ENCODE data around the gene CRB3. TPM values are rescaled to one million over a fixed set of nuclear protein-coding genes. Genes with fewer than 3 reads are reported as not detected.

The CRB3 gene
- total RNA-seq, 2 donors from 2014 or later = 1.4 to 1.5 TPM

DNA sequence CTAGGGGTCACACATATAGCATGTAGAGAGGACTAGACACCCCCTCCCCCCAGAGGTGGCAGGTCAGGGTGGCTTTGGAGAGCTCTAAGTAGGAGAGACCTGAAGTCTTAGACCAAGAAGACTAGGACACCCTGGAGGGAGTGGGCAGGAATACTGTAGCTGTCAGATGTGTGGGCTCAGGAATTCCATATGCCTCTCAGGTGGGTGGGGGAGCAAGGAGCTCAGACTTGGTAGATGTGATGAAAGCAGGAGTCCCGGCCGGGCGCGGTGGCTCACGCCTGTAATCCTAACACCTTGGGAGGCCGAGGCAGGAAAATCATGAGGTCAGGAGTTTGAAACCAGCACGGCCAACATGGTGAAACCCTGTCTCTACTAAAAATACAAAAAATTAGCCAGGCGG is 1.6 kb downstream of the CRB3 start:
- ATAC-seq (no peak), DNase-seq (no peak)
- H3K27ac Mint-ChIP-seq = no peak overlapping the region
- H3K27me3 Mint-ChIP-seq = no peaks in the 10 kb centered on the region
- no peak overlapping the region for H3K4me3 Mint-ChIP-seq
- peaks cover 13% of the 10 kb centered on the region for H3K4me1 Mint-ChIP-seq
- peaks cover 4% of the 10 kb centered on the region for H3K36me3 Mint-ChIP-seq (ENCODE audit: low read depth)
- no peaks in the 10 kb centered on the region for H3K9me3 ChIP-seq (ENCODE audit: control insufficient read depth, low read length, poor library complexity, severe bottlenecking)

DNA sequence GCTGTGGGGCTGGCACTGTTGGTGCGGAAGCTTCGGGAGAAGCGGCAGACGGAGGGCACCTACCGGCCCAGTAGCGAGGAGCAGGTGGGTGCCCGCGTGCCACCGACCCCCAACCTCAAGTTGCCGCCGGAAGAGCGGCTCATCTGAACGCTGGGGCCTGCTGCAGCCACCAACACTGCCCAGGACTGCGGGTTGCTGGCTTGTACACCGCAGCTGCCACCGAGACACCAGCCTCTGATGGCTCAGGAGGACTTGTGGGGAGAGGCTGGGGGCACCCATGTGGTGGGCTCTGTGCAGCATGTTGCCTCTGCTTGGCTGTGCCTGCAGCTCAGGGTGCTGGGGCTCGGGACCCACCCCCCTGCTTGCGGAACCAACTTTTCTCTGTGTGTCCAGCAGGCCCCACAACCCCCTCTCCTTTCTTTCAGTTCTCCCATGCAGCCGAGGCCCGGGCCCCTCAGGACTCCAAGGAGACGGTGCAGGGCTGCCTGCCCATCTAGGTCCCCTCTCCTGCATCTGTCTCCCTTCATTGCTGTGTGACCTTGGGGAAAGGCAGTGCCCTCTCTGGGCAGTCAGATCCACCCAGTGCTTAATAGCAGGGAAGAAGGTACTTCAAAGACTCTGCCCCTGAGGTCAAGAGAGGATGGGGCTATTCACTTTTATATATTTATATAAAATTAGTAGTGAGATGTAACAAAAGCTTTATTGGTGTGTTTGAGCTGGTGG is 2.6 kb downstream of the CRB3 start:
- H3K4me1 Mint-ChIP-seq = peaks cover 13% of the 10 kb centered on the region
- no peak overlapping the region for H3K27ac Mint-ChIP-seq
- H3K4me3 Mint-ChIP-seq = no peak overlapping the region
- no peak for DNase-seq
- no peaks in the 10 kb centered on the region for H3K9me3 ChIP-seq (ENCODE audit: control insufficient read depth, low read length, poor library complexity, severe bottlenecking)
- H3K27me3 Mint-ChIP-seq = no peaks in the 10 kb centered on the region
- H3K36me3 Mint-ChIP-seq (ENCODE audit: low read depth) = peaks cover 4% of the 10 kb centered on the region
- ATAC-seq = no peak

DNA sequence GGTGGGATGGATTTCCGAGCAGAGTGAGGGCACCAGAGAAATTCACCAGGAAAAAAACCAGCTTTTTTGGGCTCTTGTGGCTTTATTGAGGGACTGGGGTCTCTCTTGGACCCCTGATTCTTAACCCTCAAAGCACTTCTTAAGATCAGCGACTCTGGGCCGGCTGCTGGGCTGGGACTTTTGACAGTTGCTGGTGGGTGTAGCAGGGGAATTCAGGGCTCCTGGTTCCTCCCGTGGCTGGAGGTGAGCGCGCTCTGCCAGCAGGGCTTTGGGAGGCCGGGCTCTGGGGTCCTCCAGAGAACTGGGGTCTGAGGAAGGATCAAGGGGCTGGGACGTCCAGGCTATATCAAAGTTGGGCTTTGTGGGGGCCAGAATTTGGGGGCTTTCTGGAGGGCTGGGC is 3.3 kb downstream of the CRB3 start:
- no peaks in the 10 kb centered on the region for H3K27me3 Mint-ChIP-seq

DNA sequence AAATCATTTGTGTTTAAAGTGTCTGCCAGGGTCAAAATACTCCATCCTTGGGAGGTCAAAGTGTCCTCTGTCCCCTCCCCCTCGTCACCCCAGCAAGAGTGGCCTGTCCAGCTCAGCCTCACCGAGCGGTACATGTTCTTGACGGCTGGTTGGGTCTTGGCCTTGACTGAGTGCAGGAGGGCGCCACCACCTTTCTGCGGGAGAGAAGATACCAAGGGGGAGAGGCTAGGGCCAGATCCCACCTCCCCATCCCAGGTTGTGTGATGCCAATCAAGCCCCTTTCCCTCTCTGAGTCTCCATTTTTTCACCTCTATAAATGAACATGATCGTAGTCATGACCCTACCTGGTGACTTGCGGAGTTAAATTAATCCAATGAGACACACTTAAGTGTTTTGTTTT is 6.1 kb downstream of the CRB3 start:
- H3K27me3 Mint-ChIP-seq = no peaks in the 10 kb centered on the region
- H3K4me3 Mint-ChIP-seq = no peak overlapping the region
- no peaks in the 10 kb centered on the region for H3K9me3 ChIP-seq (ENCODE audit: control insufficient read depth, low read length, poor library complexity, severe bottlenecking)
- H3K4me1 Mint-ChIP-seq = peaks cover 10% of the 10 kb centered on the region
- ATAC-seq (no peak), DNase-seq (no peak)
- H3K36me3 Mint-ChIP-seq (ENCODE audit: low read depth) = peaks cover 4% of the 10 kb centered on the region
- H3K27ac Mint-ChIP-seq = no peak overlapping the region

More for the DNA sequence above, 3.3 kb downstream of the CRB3 start:
- no peaks in the 10 kb centered on the region for H3K9me3 ChIP-seq (ENCODE audit: control insufficient read depth, low read length, poor library complexity, severe bottlenecking)
- H3K27ac Mint-ChIP-seq = peak overlapping the region; percentile 67
- H3K36me3 Mint-ChIP-seq (ENCODE audit: low read depth) = peaks cover 4% of the 10 kb centered on the region
- H3K4me1 Mint-ChIP-seq = peaks cover 13% of the 10 kb centered on the region
- H3K4me3 Mint-ChIP-seq = no peak overlapping the region
- DNase-seq (no peak), ATAC-seq (no peak)

DNA sequence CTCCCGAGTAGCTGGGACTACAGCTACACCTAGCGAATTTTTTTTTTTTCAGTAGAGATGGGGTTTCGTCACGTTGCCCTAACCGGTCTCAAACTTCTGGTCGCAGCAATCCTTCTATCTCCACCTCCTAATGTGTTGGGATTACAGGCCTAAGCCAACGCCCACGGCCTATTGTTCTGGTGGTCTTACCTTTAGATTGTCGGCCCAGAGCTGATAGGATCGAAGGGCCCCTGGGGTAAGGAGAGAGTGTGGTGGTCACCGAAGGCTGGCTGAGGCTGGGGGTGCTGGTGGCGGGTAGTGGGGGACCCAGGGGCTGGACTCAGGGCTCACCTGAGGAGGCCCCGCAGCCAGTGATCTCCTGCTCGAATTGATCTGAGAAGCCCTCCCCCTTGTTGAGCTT is 7.0 kb downstream of the CRB3 start:
- H3K27me3 Mint-ChIP-seq = no peaks in the 10 kb centered on the region
- no peak overlapping the region for H3K4me3 Mint-ChIP-seq
- no peak for ATAC-seq
- no peak overlapping the region for H3K27ac Mint-ChIP-seq
- peaks cover 4% of the 10 kb centered on the region for H3K36me3 Mint-ChIP-seq (ENCODE audit: low read depth)
- H3K4me1 Mint-ChIP-seq = peaks cover 10% of the 10 kb centered on the region
- DNase-seq = no peak
- H3K9me3 ChIP-seq (ENCODE audit: control insufficient read depth, low read length, poor library complexity, severe bottlenecking) = no peaks in the 10 kb centered on the region

DNA sequence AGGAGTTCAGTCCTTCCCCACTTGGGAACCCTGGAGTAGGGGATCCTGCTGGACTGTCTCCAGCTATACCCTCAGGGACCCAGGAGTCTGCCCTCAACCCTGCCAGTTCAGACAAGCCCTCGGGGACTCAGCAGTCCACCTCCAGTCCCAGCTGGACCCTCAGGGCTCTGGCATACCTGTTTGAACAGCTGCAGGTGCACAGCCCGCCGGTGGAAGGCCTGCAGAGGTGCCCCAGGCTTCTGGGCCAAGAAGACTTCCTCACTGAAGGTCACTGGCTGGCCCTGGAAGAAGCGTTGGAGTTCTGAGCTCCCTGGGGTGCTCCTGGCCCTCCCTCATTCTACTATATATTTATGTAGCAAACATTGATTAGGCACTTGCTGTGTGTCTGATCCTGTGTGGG is 8.6 kb downstream of the CRB3 start:
- DNase-seq = no peak
- Mint-ChIP-seq H3K4me1 (peaks cover 11% of the 10 kb centered on the region), H3K36me3 (ENCODE audit: low read depth) (peaks cover 3% of the 10 kb centered on the region), H3K27ac (no peak overlapping the region), H3K4me3 (no peak overlapping the region), H3K27me3 (no peaks in the 10 kb centered on the region)
- no peak for ATAC-seq
- no peaks in the 10 kb centered on the region for H3K9me3 ChIP-seq (ENCODE audit: control insufficient read depth, low read length, poor library complexity, severe bottlenecking)

DNA sequence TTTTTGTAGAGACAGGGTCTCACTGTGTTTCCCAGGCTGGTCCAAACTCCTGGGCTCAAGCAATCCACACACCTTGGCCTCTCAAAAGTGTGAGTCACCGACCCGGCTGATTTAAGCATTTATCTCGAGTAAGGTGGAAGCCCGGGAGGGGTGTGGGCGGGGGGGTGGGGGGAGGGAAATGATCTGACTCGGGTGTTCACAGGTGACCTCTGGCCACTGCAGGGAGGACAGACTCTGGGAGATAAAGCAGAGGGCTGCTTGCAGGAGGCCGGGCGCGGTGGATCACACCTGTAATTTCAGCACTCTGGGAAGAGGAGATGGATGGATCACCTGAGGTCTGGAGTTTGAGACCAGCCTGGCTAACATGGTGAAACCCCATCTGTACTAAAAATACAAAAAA is 9.6 kb downstream of the CRB3 start:
- peaks cover 5% of the 10 kb centered on the region for H3K4me1 Mint-ChIP-seq
- DNase-seq = no peak
- no peaks in the 10 kb centered on the region for H3K9me3 ChIP-seq (ENCODE audit: control insufficient read depth, low read length, poor library complexity, severe bottlenecking)
- H3K36me3 Mint-ChIP-seq (ENCODE audit: low read depth) = no peaks in the 10 kb centered on the region
- no peak for ATAC-seq
- no peak overlapping the region for H3K4me3 Mint-ChIP-seq
- no peaks in the 10 kb centered on the region for H3K27me3 Mint-ChIP-seq
- no peak overlapping the region for H3K27ac Mint-ChIP-seq

DNA sequence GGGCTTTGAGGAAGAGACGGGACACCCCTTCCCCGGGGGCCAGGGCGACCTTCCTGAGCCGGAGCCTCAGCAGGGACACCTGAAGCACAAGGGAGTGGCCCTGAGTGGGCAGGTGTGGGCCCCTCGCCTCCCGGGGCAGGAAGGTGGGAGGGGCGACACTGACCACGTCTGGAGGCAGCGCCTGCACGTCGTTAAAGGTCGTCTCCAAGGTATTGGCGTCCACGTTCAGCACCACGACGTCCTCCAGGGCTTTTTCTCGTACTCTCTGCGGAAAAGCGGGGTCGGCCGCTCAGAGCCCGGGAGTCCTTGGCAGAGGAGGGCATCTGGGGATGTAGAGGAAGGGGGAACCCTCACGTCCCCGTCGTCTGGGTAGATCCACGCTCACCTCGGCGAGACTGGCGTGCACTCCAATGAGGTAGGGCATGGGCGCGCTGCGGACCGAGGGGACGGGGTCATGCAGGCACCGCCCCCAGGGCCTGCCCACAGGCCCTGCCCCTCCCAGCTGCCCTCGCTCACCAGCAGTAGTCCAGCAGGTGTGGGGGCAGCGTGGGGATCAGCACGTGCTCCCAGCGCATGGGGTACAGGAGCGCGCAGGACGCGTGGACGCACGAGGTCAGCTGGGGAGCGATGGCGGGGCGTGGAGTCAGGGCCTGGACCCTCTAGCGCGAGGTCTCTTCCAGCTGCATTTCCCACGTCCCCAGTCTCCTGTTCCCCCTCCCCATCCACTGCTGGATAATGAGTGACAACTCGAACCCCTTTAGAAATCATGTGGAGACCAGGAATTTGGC is 11.4 kb downstream of the CRB3 start:
- peaks cover 8% of the 10 kb centered on the region for H3K4me1 Mint-ChIP-seq
- DNase-seq (no peak), ATAC-seq (no peak)
- no peak overlapping the region for H3K27ac Mint-ChIP-seq
- H3K4me3 Mint-ChIP-seq = no peak overlapping the region
- H3K36me3 Mint-ChIP-seq (ENCODE audit: low read depth) = no peaks in the 10 kb centered on the region
- no peaks in the 10 kb centered on the region for H3K27me3 Mint-ChIP-seq
- H3K9me3 ChIP-seq (ENCODE audit: control insufficient read depth, low read length, poor library complexity, severe bottlenecking) = no peaks in the 10 kb centered on the region

DNA sequence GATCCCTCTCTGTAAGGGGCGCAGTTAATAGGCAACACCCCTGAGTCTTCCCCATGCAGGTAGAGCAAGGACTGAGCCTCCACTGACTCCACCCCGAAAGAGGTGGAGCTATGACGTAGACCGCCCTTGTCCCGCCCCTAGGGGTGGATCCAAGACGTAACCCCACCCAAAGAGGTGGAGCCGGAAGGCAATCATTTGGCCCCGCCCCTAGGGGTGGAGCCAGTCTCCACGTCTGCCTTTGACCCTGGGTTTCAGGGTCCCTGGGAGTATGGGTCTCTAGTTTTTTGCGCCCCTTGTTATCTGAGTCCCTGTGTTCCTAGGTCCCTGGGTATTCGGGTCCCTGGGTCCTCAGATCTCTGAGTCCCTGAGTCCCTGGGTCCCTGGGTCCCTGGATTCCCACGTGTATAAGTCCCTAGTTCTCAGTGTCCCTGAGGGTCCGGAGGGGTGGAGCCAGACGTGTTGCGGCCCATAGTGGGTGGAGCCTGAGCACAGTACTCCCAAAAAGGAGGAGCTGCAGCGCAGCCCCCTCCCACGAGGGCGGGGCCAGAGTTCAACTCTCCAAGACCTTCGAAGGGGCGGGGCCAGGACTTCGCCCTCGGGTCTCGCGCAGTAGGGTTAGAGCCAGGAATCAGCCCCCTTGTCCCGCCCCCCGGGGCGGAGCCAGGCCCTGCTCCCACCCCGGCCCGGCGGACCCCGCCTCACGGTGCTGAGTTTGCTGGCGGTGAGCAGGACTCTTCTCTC is 12.3 kb downstream of the CRB3 start:
- DNase-seq = peak; percentile 53 to 72 (median 63)
- H3K4me3 Mint-ChIP-seq = no peak overlapping the region

DNA sequence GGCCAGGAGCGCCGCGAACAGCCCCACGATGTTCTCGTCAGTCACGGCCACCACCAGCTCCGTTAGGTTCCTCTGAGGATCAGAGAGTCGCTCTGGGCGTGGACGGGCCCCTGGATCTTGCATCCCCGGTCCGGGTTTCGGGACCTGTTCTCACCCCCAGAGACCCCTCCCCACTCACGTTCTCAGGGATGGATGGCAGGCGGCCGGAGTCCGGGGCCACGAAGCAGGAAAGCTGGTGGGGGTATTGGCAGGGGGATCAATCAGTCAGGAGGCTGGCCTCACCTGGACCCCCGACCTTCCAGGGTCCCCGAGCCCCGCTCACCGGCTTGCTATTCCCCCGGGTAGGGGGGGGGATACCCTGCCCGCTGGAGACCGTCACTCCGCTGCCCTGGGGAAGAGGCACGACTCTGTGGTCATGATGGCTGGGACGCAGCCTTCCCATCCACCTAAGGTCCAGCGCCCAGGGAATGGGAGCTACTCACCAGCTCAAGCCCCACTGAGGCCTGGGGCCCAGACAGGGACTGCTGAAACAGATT is 12.9 kb downstream of the CRB3 start:
- Mint-ChIP-seq H3K36me3 (ENCODE audit: low read depth) (peaks cover 3% of the 10 kb centered on the region), H3K27me3 (no peaks in the 10 kb centered on the region), H3K4me1 (peaks cover 23% of the 10 kb centered on the region), H3K27ac (no peak overlapping the region), H3K4me3 (no peak overlapping the region)
- DNase-seq = no peak
- H3K9me3 ChIP-seq (ENCODE audit: control insufficient read depth, low read length, poor library complexity, severe bottlenecking) = no peaks in the 10 kb centered on the region
- no peak for ATAC-seq

More for the DNA sequence above, 12.3 kb downstream of the CRB3 start:
- H3K36me3 Mint-ChIP-seq (ENCODE audit: low read depth) = peaks cover 3% of the 10 kb centered on the region
- peak; percentile 95 for ATAC-seq
- no peaks in the 10 kb centered on the region for H3K27me3 Mint-ChIP-seq
- H3K27ac Mint-ChIP-seq = peak overlapping the region; percentile 34
- no peaks in the 10 kb centered on the region for H3K9me3 ChIP-seq (ENCODE audit: control insufficient read depth, low read length, poor library complexity, severe bottlenecking)
- peaks cover 17% of the 10 kb centered on the region for H3K4me1 Mint-ChIP-seq

DNA sequence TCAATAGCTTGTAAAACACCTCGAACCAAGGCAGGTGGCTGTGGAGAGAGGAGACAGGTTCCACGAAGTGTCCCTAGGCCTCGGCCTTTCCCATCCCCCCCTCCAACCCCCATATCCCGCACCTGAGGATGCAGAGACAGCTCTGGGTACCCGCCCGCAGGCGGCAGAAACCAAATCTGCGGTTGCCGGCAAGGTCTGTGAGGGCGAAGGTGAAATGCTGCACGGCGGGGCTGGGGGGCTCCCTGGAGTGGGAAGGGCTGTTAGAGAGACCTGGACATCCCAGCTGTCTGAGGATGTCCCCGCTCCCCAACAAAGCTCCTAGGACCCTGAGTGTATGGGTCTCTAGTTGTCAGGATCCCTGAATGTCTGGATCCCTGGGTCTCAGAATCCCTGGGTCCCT is 14.7 kb downstream of the CRB3 start:
- Mint-ChIP-seq H3K4me3 (no peak overlapping the region), H3K36me3 (ENCODE audit: low read depth) (peaks cover 3% of the 10 kb centered on the region), H3K27ac (no peak overlapping the region), H3K27me3 (no peaks in the 10 kb centered on the region), H3K4me1 (peaks cover 31% of the 10 kb centered on the region)
- H3K9me3 ChIP-seq (ENCODE audit: control insufficient read depth, low read length, poor library complexity, severe bottlenecking) = no peaks in the 10 kb centered on the region
- no peak for ATAC-seq
- DNase-seq = no peak

DNA sequence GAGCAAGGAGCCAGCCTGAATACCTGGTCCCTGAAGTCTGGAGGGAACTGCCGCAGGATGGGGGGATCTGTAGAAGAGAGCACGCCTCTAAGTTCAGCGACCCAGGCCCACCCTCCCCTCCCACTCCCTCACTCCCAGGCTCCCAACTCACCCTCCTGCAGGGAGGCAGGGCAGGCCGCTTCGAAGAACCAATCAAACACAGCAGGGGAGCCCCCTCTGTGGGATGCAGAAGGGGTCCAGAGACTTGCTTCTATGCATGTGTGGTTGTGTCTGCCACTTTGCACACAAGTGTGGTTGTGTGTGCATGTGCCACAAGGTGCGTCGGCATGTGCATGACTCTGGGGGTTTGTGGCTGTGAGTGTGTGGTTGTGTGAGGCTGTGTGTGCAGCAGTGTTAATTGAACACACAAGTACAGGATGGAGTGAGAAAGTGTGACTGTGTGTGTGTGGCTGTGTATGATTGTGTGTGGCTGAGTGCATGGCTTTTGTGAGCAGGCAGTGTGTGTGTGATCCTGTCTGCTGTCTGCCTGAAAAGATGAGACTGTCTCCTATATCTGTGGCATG is 15.8 kb downstream of the CRB3 start:
- Mint-ChIP-seq H3K27ac (peak overlapping the region; percentile 98), H3K36me3 (ENCODE audit: low read depth) (peaks cover 3% of the 10 kb centered on the region), H3K27me3 (no peaks in the 10 kb centered on the region), H3K4me3 (peak overlapping the region; percentile 99), H3K4me1 (peaks cover 31% of the 10 kb centered on the region)
- no peaks in the 10 kb centered on the region for H3K9me3 ChIP-seq (ENCODE audit: control insufficient read depth, low read length, poor library complexity, severe bottlenecking)
- DNase-seq (no peak), ATAC-seq (no peak)

All from T-helper 17 cell (primary cell).